ENCODE measurements around the gene AOPEP.
"Not testable (repeated sequence)": the region's sequence is repeated elsewhere in the genome, so short reads cannot be mapped to it uniquely, and the experiment has no call there.

Gene AOPEP

GRCh38 chr9:94869415-94869843 lies 142.9 kb downstream of the AOPEP start:
- DNase-seq (ENCODE audit: low read depth): no peak

- no peak for DNase-seq (ENCODE audit: low read depth)
Observed at GRCh38 chr9:94870465-94870792, 143.9 kb downstream of the AOPEP start.

- no peak for DNase-seq (ENCODE audit: low read depth)
Observed at GRCh38 chr9:94870793-94871558, 144.5 kb downstream of the AOPEP start.

GRCh38 chr9:94872083-94872833 lies 145.8 kb downstream of the AOPEP start:
- no peak for DNase-seq (ENCODE audit: low read depth)

- DNase-seq (ENCODE audit: low read depth): no peak
Observed at GRCh38 chr9:94872891-94873511, 146.5 kb downstream of the AOPEP start.

- DNase-seq (ENCODE audit: low read depth): peak; percentile 62
Observed at GRCh38 chr9:94874316-94874715, 147.8 kb downstream of the AOPEP start.

- no peak for DNase-seq (ENCODE audit: low read depth)
Observed at GRCh38 chr9:94875300-94876020, 149.0 kb downstream of the AOPEP start.

GRCh38 chr9:94878804-94879203 lies 152.3 kb downstream of the AOPEP start:
- not testable (repeated sequence) for DNase-seq (ENCODE audit: low read depth)

- no peak for DNase-seq (ENCODE audit: low read depth)
Observed at GRCh38 chr9:94879230-94879629, 152.7 kb downstream of the AOPEP start.

- no peak for DNase-seq (ENCODE audit: low read depth)
Observed at GRCh38 chr9:94881023-94881422, 154.5 kb downstream of the AOPEP start.

- no peak for DNase-seq (ENCODE audit: low read depth)
Observed at GRCh38 chr9:94881454-94881853, 155.0 kb downstream of the AOPEP start.

- no peak for DNase-seq (ENCODE audit: low read depth)
Observed at GRCh38 chr9:94881940-94882339, 155.4 kb downstream of the AOPEP start.

- DNase-seq (ENCODE audit: low read depth): no peak
Observed at GRCh38 chr9:94882966-94883641, 156.6 kb downstream of the AOPEP start.

GRCh38 chr9:94885854-94886447 lies 159.5 kb downstream of the AOPEP start:
- no peak for DNase-seq (ENCODE audit: low read depth)

- DNase-seq (ENCODE audit: low read depth): no peak
Observed at GRCh38 chr9:94887721-94888120, 161.2 kb downstream of the AOPEP start.

GRCh38 chr9:94888775-94889174 lies 162.3 kb downstream of the AOPEP start:
- no peak for DNase-seq (ENCODE audit: low read depth)

GRCh38 chr9:94889628-94890027 lies 163.1 kb downstream of the AOPEP start:
- DNase-seq (ENCODE audit: low read depth): no peak

- DNase-seq (ENCODE audit: low read depth): no peak
Observed at GRCh38 chr9:94891183-94891582, 164.7 kb downstream of the AOPEP start.

GRCh38 chr9:94892675-94893074 lies 166.2 kb downstream of the AOPEP start:
- DNase-seq (ENCODE audit: low read depth): no peak

- no peak for DNase-seq (ENCODE audit: low read depth)
Observed at GRCh38 chr9:94894094-94894699, 167.7 kb downstream of the AOPEP start.

- no peak for DNase-seq (ENCODE audit: low read depth)
Observed at GRCh38 chr9:94895668-94896067, 169.2 kb downstream of the AOPEP start.
